ENCODE results near the gene SLCO4C1. TPM values are rescaled to one million over a fixed set of nuclear protein-coding genes. Genes with fewer than 3 reads are reported as not detected.

SLCO4C1 gene
- total RNA-seq, 4 donors from 2014 or later: 0.30 to 1.3 (median 0.94) TPM

- no peak for DNase-seq (ENCODE audit: low spot score in 2 of 2)
- TF ChIP-seq CTCF (IDR thresholded peaks at IDR 0.05) (no peak), POLR2A (IDR thresholded peaks at IDR 0.05) (no peak)
- 2 to 4% methylated on average over 26 of the region's 26 CpGs for WGBS, 2 donors
- no peak overlapping the region for H3K4me3 ChIP-seq (ENCODE audit: low read depth, poor library complexity, severe bottlenecking)
- intact Hi-C loops (cut with DNase I; ENCODE audit: low total_unique reads): no loop called here
These were observed 428 bp downstream of the SLCO4C1 start for GRCh38 chr5:102295534-102296177.

- TF ChIP-seq POLR2A (IDR thresholded peaks at IDR 0.05) (no peak), CTCF (IDR thresholded peaks at IDR 0.05) (no peak)
- 38% methylated on average over 4 of the region's 4 CpGs for WGBS, 2 donors
- H3K4me3 ChIP-seq (ENCODE audit: low read depth, poor library complexity, severe bottlenecking): no peak overlapping the region
- intact Hi-C loops (cut with DNase I; ENCODE audit: low total_unique reads): no loop called here
- DNase-seq (ENCODE audit: low spot score in 2 of 2): no peak
These were observed 1.1 kb downstream of the SLCO4C1 start for GRCh38 chr5:102294886-102295395.

- DNase-seq (ENCODE audit: low spot score in 2 of 2): no peak
- H3K4me3 ChIP-seq (ENCODE audit: low read depth, poor library complexity, severe bottlenecking): no peak overlapping the region
- TF ChIP-seq POLR2A (IDR thresholded peaks at IDR 0.05) (no peak), CTCF (IDR thresholded peaks at IDR 0.05) (no peak)
- intact Hi-C loops (cut with DNase I; ENCODE audit: low total_unique reads): no loop called here
- 94 to 97% methylated on average over 3 of the region's 3 CpGs for WGBS, 2 donors
These were observed 6.1 kb downstream of the SLCO4C1 start for GRCh38 chr5:102290004-102290403.

GRCh38 chr5:102289251-102289899 is 6.7 kb downstream of the SLCO4C1 start:
- H3K4me3 ChIP-seq (ENCODE audit: low read depth, poor library complexity, severe bottlenecking): no peak overlapping the region
- WGBS, 2 donors: 74 to 78% methylated on average over 6 of the region's 6 CpGs
- intact Hi-C loops (cut with DNase I; ENCODE audit: low total_unique reads): no loop called here
- no peak for DNase-seq (ENCODE audit: low spot score in 2 of 2)
- TF ChIP-seq POLR2A (IDR thresholded peaks at IDR 0.05) (no peak), CTCF (IDR thresholded peaks at IDR 0.05) (no peak)

GRCh38 chr5:102288630-102289029 is 7.5 kb downstream of the SLCO4C1 start:
- no peak overlapping the region for H3K4me3 ChIP-seq (ENCODE audit: low read depth, poor library complexity, severe bottlenecking)
- 79 to 81% methylated on average over 1 of the region's 1 CpG for WGBS, 2 donors
- TF ChIP-seq CTCF (IDR thresholded peaks at IDR 0.05) (no peak), POLR2A (IDR thresholded peaks at IDR 0.05) (no peak)
- DNase-seq (ENCODE audit: low spot score in 2 of 2): no peak
- intact Hi-C loops (cut with DNase I; ENCODE audit: low total_unique reads): no loop called here

Data from lower leg skin (tissue), 4 donors.